Right lobe of liver (tissue), 6 donors: ENCODE results near the gene MPL. TPM values are rescaled to one million over a fixed set of nuclear protein-coding genes. Genes with fewer than 3 reads are reported as not detected.

Source experiments
- ATAC-seq, 4 donors: fragments of 200-7000 bp; cut with Tn5 transposase; one replicate each; pipeline ENCODE4 v1.9.1; 2020; ENCODE audit warnings: mild to moderate bottlenecking in 4 of 4, moderate library complexity in 4 of 4
- DNase-seq, 3 donors: peaks; one replicate each; pipeline ENCODE4 v3.0.0-alpha.2; 2020
- H3K27ac ChIP-seq, 3 donors: fragments of 200-600 bp; one replicate each; pipeline ENCODE4 v1.8.0; 2022
- H3K27me3 ChIP-seq, 2 donors: fragments of 200-600 bp; one replicate each; pipeline ENCODE4 v1.8.0; 2022
- H3K36me3 ChIP-seq, 4 donors: fragments of 200-600 bp; sonication (generic) in 1 of 4; one replicate each; pipeline versions ENCODE4 v1.5.1 to v1.8.0; 2017 to 2022; ENCODE audit warnings: control low read depth in 1 of 4
- H3K4me1 ChIP-seq, 4 donors: fragments of 200-600 bp; sonication (generic) in 1 of 4; one replicate each; pipeline versions ENCODE4 v1.5.1 to v1.8.0; 2017 to 2022; ENCODE audit warnings: control low read depth in 1 of 4
- H3K4me3 ChIP-seq, 3 donors: fragments of 200-600 bp; one replicate each; pipeline ENCODE4 v1.8.0; 2022
- H3K9me3 ChIP-seq, 4 donors: fragments of 200-600 bp; sonication (generic) in 1 of 4; one replicate each; pipeline versions ENCODE4 v1.5.1 to v1.8.0; 2017 to 2022; ENCODE audit warnings: control low read depth in 1 of 4
- CTCF ChIP-seq, 4 donors: fragments of 200-600 bp in 3 of 4; fragments of 450-650 bp in 1 of 4; IDR thresholded peaks; one replicate each; pipeline versions ENCODE4 v1.5.1 to v1.8.0; 2016 to 2022; ENCODE audit warnings: antibody characterized with exemption in 4 of 4, mild to moderate bottlenecking in 2 of 4
- POLR2A ChIP-seq: fragments of 450-650 bp; IDR thresholded peaks from one replicate; pipeline ENCODE4 v1.6.1; 2017; ENCODE audit warnings: antibody characterized with exemption, mild to moderate bottlenecking
- WGBS: methylation state at CpG from one replicate; pipeline ENCODE4 v1.1.6; 2018; ENCODE audit warnings: low coverage, low lambda C conversion rate; ENCODE audit not compliant: insufficient coverage; ENCODE audit errors: missing lambda C conversion rate; 5-methylcytosine and 5-hydroxymethylcytosine counted together
- intact Hi-C, 2 donors: fragments of 100-400 bp; cut with DNase I; formaldehyde crosslinking; loops; one replicate each; pipeline versions ENCODE4 v1.11.2 to v1.14.1; 2022
- total RNA-seq, 6 experiments: library from RNA; depleted of rRNA in 2 of 6; stranded (reverse); fragments of >200 nt in 2 of 6; fragmentation: NEBNext Ultra II Directional in 3 of 6; extraction: Animal tissue kit (Norgen Biotek cat#: 25700) in 3 of 6; gene quantifications; one replicate each; pipeline versions ENCODE4 v1.1.0 to v1.2.4, GENCODE V29; 2016 to 2023
- donor health status: DM: no; HTN: yes; CAD: no.
- donor health status: DM: no; HTN: no; CAD: no.
- donor health status: DM: no; HTN: no; CAD: no.
- donor health status: DM: no; HTN: yes; CAD: no.
- donor health status: DM: no; HTN: yes; CAD: no.

The MPL gene
- total RNA-seq, 6 experiments from 2014 or later: 0.59 TPM; not detected in 5

GRCh38 chr1:43340559-43340958 is 2.9 kb downstream of the MPL start:
- intact Hi-C loops: no loop called here
- H3K4me1 ChIP-seq: peaks cover 0 to 10% (median 2%) of the 10 kb centered on the region in 4 donors
- no peaks in the 10 kb centered on the region for H3K36me3 ChIP-seq
- ATAC-seq: no peak
- no peak overlapping the region for H3K4me3 ChIP-seq
- no peaks in the 10 kb centered on the region for H3K9me3 ChIP-seq
- H3K27me3 ChIP-seq: no peaks in the 10 kb centered on the region
- TF ChIP-seq POLR2A (no peak), CTCF (IDR thresholded peaks at IDR 0.05) (no peak)
- WGBS: 27% methylated on average over 1 of the region's 1 CpG
- no peak for DNase-seq
- no peak overlapping the region for H3K27ac ChIP-seq

GRCh38 chr1:43344267-43344850 is 6.7 kb downstream of the MPL start:
- Histone ChIP-seq H3K27me3 (no peaks in the 10 kb centered on the region), H3K27ac (no peak overlapping the region), H3K9me3 (no peaks in the 10 kb centered on the region), H3K4me3 (no peak overlapping the region), H3K36me3 (no peaks in the 10 kb centered on the region), H3K4me1 (peaks cover 0 to 13% (median 2%) of the 10 kb centered on the region in 4 donors)
- intact Hi-C loops: no loop called here
- 39% methylated on average over 4 of the region's 4 CpGs for WGBS
- TF ChIP-seq POLR2A (no peak), CTCF (IDR thresholded peaks at IDR 0.05) (no peak)
- DNase-seq: peak in 1 of 3 donors; percentile 40
- peak in 2 of 4 donors; percentile 4 to 17 for ATAC-seq

GRCh38 chr1:43345120-43345519 is 7.5 kb downstream of the MPL start:
- no peak overlapping the region for H3K27ac ChIP-seq
- WGBS: 16% methylated on average over 3 of the region's 3 CpGs
- DNase-seq (peak in 1 of 3 donors; percentile 38), ATAC-seq (peak in 2 of 4 donors; percentile 10 to 42)
- intact Hi-C loops: no loop called here
- TF ChIP-seq POLR2A (no peak), CTCF (IDR thresholded peaks at IDR 0.05) (no peak)
- no peaks in the 10 kb centered on the region for H3K36me3 ChIP-seq
- H3K27me3 ChIP-seq: no peaks in the 10 kb centered on the region
- peaks cover 0 to 13% (median 2%) of the 10 kb centered on the region in 4 donors for H3K4me1 ChIP-seq
- no peak overlapping the region for H3K4me3 ChIP-seq
- no peaks in the 10 kb centered on the region for H3K9me3 ChIP-seq

- H3K27ac ChIP-seq: no peak overlapping the region
- TF ChIP-seq CTCF (IDR thresholded peaks at IDR 0.05): no peak
- TF ChIP-seq POLR2A: no peak
- DNase-seq: peak in 1 of 3 donors; percentile 37
- no peak for ATAC-seq
- H3K36me3 ChIP-seq: no peaks in the 10 kb centered on the region
- peaks cover 0 to 15% (median 2%) of the 10 kb centered on the region in 4 donors for H3K4me1 ChIP-seq
- WGBS: 86% methylated on average over 1 of the region's 5 CpGs
- no peak overlapping the region for H3K4me3 ChIP-seq
- intact Hi-C loops: no loop called here
- no peaks in the 10 kb centered on the region for H3K27me3 ChIP-seq
- H3K9me3 ChIP-seq: no peaks in the 10 kb centered on the region
These were observed 9.0 kb downstream of the MPL start for GRCh38 chr1:43346636-43347035.
